GM12865 (cell line): ENCODE data around the gene PTPRN2.

Experiments used
- DNase-seq: peaks from one replicate; pipeline ENCODE4 v3.0.0; 2010; ENCODE audit warnings: low read depth
- H3K4me3 ChIP-seq: 2 replicates; pipeline ENCODE4 v1.5.1; 2011; ENCODE audit warnings: mild to moderate bottlenecking, low read depth, low read length, control low read depth
- CTCF ChIP-seq: IDR thresholded peaks from 2 replicates; pipeline ENCODE4 v1.5.1; 2011; ENCODE audit warnings: low read length, control low read depth, low read depth, inconsistent platforms; ENCODE audit not compliant: insufficient read depth; ENCODE audit errors: missing control alignments

The PTPRN2 gene

GRCh38 chr7:157799076-157799685, 788.4 kb downstream of the PTPRN2 start:
- DNase-seq: no peak
- TF ChIP-seq CTCF: no peak

GRCh38 chr7:157797361-157797760, 790.3 kb downstream of the PTPRN2 start:
- no peak for DNase-seq
- no peak for TF ChIP-seq CTCF
- H3K4me3 ChIP-seq: no peak overlapping the region

More at GRCh38 chr7:157799076-157799685, 788.4 kb downstream of the PTPRN2 start:
- no peak overlapping the region for H3K4me3 ChIP-seq

GRCh38 chr7:157796846-157797245, 790.8 kb downstream of the PTPRN2 start:
- no peak for TF ChIP-seq CTCF
- no peak for DNase-seq
- no peak overlapping the region for H3K4me3 ChIP-seq

GRCh38 chr7:157795643-157796042, 792.0 kb downstream of the PTPRN2 start:
- TF ChIP-seq CTCF: no peak
- no peak for DNase-seq
- H3K4me3 ChIP-seq: no peak overlapping the region

- DNase-seq: no peak
- H3K4me3 ChIP-seq: no peak overlapping the region
- no peak for TF ChIP-seq CTCF
These were observed 792.4 kb downstream of the PTPRN2 start for GRCh38 chr7:157795199-157795598.

- TF ChIP-seq CTCF: no peak
- DNase-seq: no peak
These were observed 792.9 kb downstream of the PTPRN2 start for GRCh38 chr7:157794746-157795065.

GRCh38 chr7:157793973-157794745, 793.5 kb downstream of the PTPRN2 start:
- DNase-seq: no peak
- H3K4me3 ChIP-seq: no peak overlapping the region
- no peak for TF ChIP-seq CTCF

More at GRCh38 chr7:157794746-157795065, 792.9 kb downstream of the PTPRN2 start:
- no peak overlapping the region for H3K4me3 ChIP-seq
